K562 (cell line): ENCODE results near the gene SF3B4. TPM values are rescaled to one million over a fixed set of nuclear protein-coding genes. Genes with fewer than 3 reads are reported as not detected.
A peak's percentile ranks its signal among the peaks of the same experiment; 100 is the strongest.

ENCODE experiments used
- ATAC-seq: fragments of 200-7000 bp; cut with Tn5 transposase; 3 replicates; pipeline ENCODE4 v1.9.1; 2020; ENCODE audit warnings: moderate library complexity
- BruUV-seq: library from RNA; stranded (reverse); fragments of 400-500 nt; replicated peaks from 2 replicates; lab custom pipeline; 2021; lab: Mats Ljungman, UMichigan
- CTCF ChIA-PET: fragments of 300-600 bp; formaldehyde crosslinking; extraction: SDS; loops from one replicate; lab custom pipeline; 2021; ENCODE audit warnings: low intra/inter-chr PET ratio; lab: Yijun Ruan, JAX
- POLR2A ChIA-PET: fragments of 300-600, 350-650 bp; sonication (Branson Sonifier 250); formaldehyde crosslinking; extraction: SDS; loops from one replicate; lab custom pipeline; 2021; ENCODE audit warnings: antibody characterized with exemption, inconsistent platforms; lab: Yijun Ruan, JAX
- DNase-seq, 4 experiments: peaks; one replicate each; pipeline versions ENCODE4 v3.0.0 to v3.0.0-alpha.2; 2011 to 2018; ENCODE audit warnings: low spot score in 3 of 4, mixed read lengths in 3 of 4; ENCODE audit errors: extremely low read depth in 1 of 4
- FAIRE-seq: peaks from 2 replicates; lab custom pipeline; 2011; peaks lifted over from hg19 to GRCh38; lab: Jason Lieb, UNC
- H2AFZ ChIP-seq: 2 replicates; pipeline ENCODE4 v1.6.0; 2011; ENCODE audit warnings: low read depth, low read length, control low read depth, inconsistent platforms
- H3K27ac ChIP-seq: fragments of 200-600 bp; 3 replicates; pipeline ENCODE4 v1.8.0; 2011; ENCODE audit warnings: low read depth, mild to moderate bottlenecking, control low read depth, inconsistent platforms, low read length, moderate library complexity, mixed read lengths; ENCODE audit errors: extremely low read depth
- H3K27me3 ChIP-seq, 2 experiments: fragments of 300-600 bp in 1 of 2; 2 replicates in 1 of 2; 3 replicates in 1 of 2; pipeline versions ENCODE4 v1.6.0 to v1.8.0; 2011; ENCODE audit warnings: inconsistent platforms in 2 of 2, low read length in 2 of 2, mild to moderate bottlenecking in 1 of 2, mixed read lengths in 1 of 2, moderate library complexity in 1 of 2; ENCODE audit not compliant: control insufficient read depth in 2 of 2, insufficient read depth in 2 of 2
- H3K36me3 ChIP-seq: fragments of 300-600 bp; 3 replicates; pipeline ENCODE4 v1.8.0; 2011; ENCODE audit warnings: mild to moderate bottlenecking, low read length, inconsistent platforms; ENCODE audit not compliant: control insufficient read depth, insufficient read depth
- H3K4me1 ChIP-seq, 2 experiments: fragments of 200-600 bp in 1 of 2; replicated peaks in 1 of 2; 2 replicates in 1 of 2; 3 replicates in 1 of 2; pipeline versions ENCODE4 v1.5.1 to v1.8.0; 2011; ENCODE audit warnings: inconsistent platforms in 2 of 2, low read length in 2 of 2, mild to moderate bottlenecking in 1 of 2, mixed read lengths in 1 of 2, moderate library complexity in 1 of 2; ENCODE audit not compliant: control insufficient read depth in 2 of 2, insufficient read depth in 2 of 2
- H3K4me2 ChIP-seq: 2 replicates; pipeline ENCODE4 v1.6.1; 2011; ENCODE audit warnings: low read length, control low read depth, inconsistent platforms, mixed read lengths; ENCODE audit not compliant: insufficient read depth
- H3K4me3 ChIP-seq: fragments of 200-600 bp; sonication (generic), shearing (Covaris generic); 2 replicates; pipeline ENCODE4 v1.5.1; 2016; ENCODE audit warnings: control low read depth, inconsistent platforms
- H3K79me2 ChIP-seq: fragments of 200-600 bp; 3 replicates; pipeline ENCODE4 v1.8.0; 2011; ENCODE audit warnings: low read length, inconsistent platforms; ENCODE audit not compliant: control insufficient read depth, insufficient read depth
- H3K9ac ChIP-seq, 2 experiments: 2 replicates each; pipeline versions ENCODE4 v1.6.0 to v1.6.1; 2011; ENCODE audit warnings: low read depth in 2 of 2, low read length in 2 of 2, control low read depth in 1 of 2, inconsistent platforms in 1 of 2, mild to moderate bottlenecking in 1 of 2, mixed read lengths in 1 of 2; ENCODE audit not compliant: insufficient read depth in 1 of 2
- H3K9me1 ChIP-seq: one replicate; pipeline ENCODE4 v1.6.0; 2011; ENCODE audit warnings: inconsistent platforms, mild to moderate bottlenecking, low read length, moderate library complexity; ENCODE audit not compliant: control insufficient read depth, insufficient read depth
- H3K9me3 ChIP-seq: replicated peaks from 2 replicates; pipeline ENCODE4 v1.5.1; 2011; ENCODE audit warnings: low read depth, low read length, inconsistent platforms; ENCODE audit not compliant: control insufficient read depth, insufficient read depth
- H4K20me1 ChIP-seq: replicated peaks from 2 replicates; pipeline ENCODE4 v1.6.1; 2011; ENCODE audit warnings: low read length, inconsistent platforms, mixed read lengths; ENCODE audit not compliant: control insufficient read depth, insufficient read depth
- ELF4 ChIP-seq: fragments of 450-650 bp; formaldehyde crosslinking; IDR thresholded peaks from 2 replicates; pipeline ENCODE4 v1.4.0; 2022; ENCODE audit warnings: missing genetic modification characterization
- FOS ChIP-seq: IDR thresholded peaks from 3 replicates; pipeline ENCODE4 v1.6.1; 2011; ENCODE audit not compliant: insufficient read length; ENCODE audit errors: extremely low read depth
- PML ChIP-seq: IDR thresholded peaks from 2 replicates; pipeline ENCODE4 v1.6.1; 2012; ENCODE audit warnings: low read length, inconsistent platforms
- RAD21 ChIP-seq, 2 experiments: fragments of 250-450 bp in 1 of 2; fragments of 450-650 bp in 1 of 2; sonication (Bioruptor Pico) in 1 of 2; formaldehyde crosslinking in 1 of 2; IDR thresholded peaks in 1 of 2; conservative IDR thresholded peaks in 1 of 2; 2 replicates each; pipeline versions ENCODE4 v1.4.0 to v1.8.0; 2020 to 2022; ENCODE audit warnings: mild to moderate bottlenecking in 2 of 2, moderate library complexity in 1 of 2
- TCF3 ChIP-seq: sonication (generic); formaldehyde crosslinking; IDR thresholded peaks from 2 replicates; pipeline ENCODE4 v1.4.0; 2020; ENCODE audit warnings: mild to moderate bottlenecking, missing genetic modification reagents
- ZKSCAN1 ChIP-seq: fragments of 150-350 bp; IDR thresholded peaks from 2 replicates; pipeline ENCODE4 v1.6.1; 2016; ENCODE audit warnings: low read depth, low read length
- ZSCAN29 ChIP-seq: fragments of 450-650 bp; IDR thresholded peaks from 2 replicates; pipeline ENCODE4 v1.6.1; 2017
- WGBS: fragments of 100-300 bp; shearing (Covaris generic); methylation state at CpG from one replicate; pipeline ENCODE4 v1.1.6; 2016; ENCODE audit warnings: low coverage, mixed read lengths; ENCODE audit not compliant: insufficient coverage; ENCODE audit errors: missing lambda C conversion rate; 5-methylcytosine and 5-hydroxymethylcytosine counted together
- in situ Hi-C: fragments of 300-500 bp; cut with MboI; formaldehyde crosslinking; loops from 4 replicates; pipeline ENCODE4 v1.15.0; 2018; ENCODE audit warnings: inconsistent platforms, mixed read lengths
- intact Hi-C: fragments of 100-400 bp; cut with micrococcal nuclease; formaldehyde crosslinking; loops from 2 replicates; pipeline ENCODE4 v1.14.2; 2022
- polyA plus RNA-seq, 8 experiments: library from polyadenylated mRNA; depleted of rRNA in 4 of 8; stranded (reverse) in 5 of 8; unstranded in 3 of 8; fragments of >200 nt; fragmentation: Nextera tagmentation in 2 of 8; fragmentation: Illumina TruSeq in 1 of 8; extraction: Ambion mirVana in 2 of 8; extraction: Trizol in 1 of 8; gene quantifications; 2 replicates each; pipeline versions ENCODE4 v1.2.1 to v1.2.3, GENCODE V29; 2011 to 2014; ENCODE audit warnings: inconsistent platforms in 1 of 8, missing spikeins in 1 of 8
- total RNA-seq, 7 experiments: library from RNA; depleted of rRNA in 6 of 7; stranded (reverse); fragments of >200 nt in 6 of 7; fragmentation: Illumina TruSeq in 2 of 7; extraction: Trizol in 2 of 7; gene quantifications; 2 replicates each; pipeline versions ENCODE4 v1.2.1 to v1.2.3, GENCODE V29; 2011 to 2021; ENCODE audit warnings: low replicate concordance in 1 of 7
- TF ChIP-seq, protein P1 (sequence below): fragments of 450-650 bp; IDR thresholded peaks from 2 replicates; pipeline ENCODE4 v1.6.1; 2016; ENCODE audit warnings: low read depth, mild to moderate bottlenecking, moderate library complexity
- TF ChIP-seq, protein P2 (sequence below), 3 experiments: IDR thresholded peaks in 2 of 3; conservative IDR thresholded peaks in 1 of 3; 2 replicates each; pipeline ENCODE4 v1.5.1; 2011 to 2012; ENCODE audit warnings: low read length in 3 of 3, mild to moderate bottlenecking in 3 of 3, control low read depth in 2 of 3, improper control_type of control experiment in 1 of 3, inconsistent platforms in 1 of 3, low read depth in 1 of 3, mixed read lengths in 1 of 3, moderate library complexity in 1 of 3; ENCODE audit not compliant: insufficient read depth in 2 of 3
- TF ChIP-seq, protein P3 (sequence below): fragments of 450-650 bp; IDR thresholded peaks from 2 replicates; pipeline ENCODE4 v1.6.1; 2014; ENCODE audit warnings: low read depth, mild to moderate bottlenecking, moderate library complexity, borderline replicate concordance

The SF3B4 gene
- total and polyA plus RNA-seq, 9 of the 15 experiments (the other 6 are each of a cell fraction or from before 2014, with no cell fraction given) = 3.0 to 88.0 (median 26.1) TPM

DNA sequence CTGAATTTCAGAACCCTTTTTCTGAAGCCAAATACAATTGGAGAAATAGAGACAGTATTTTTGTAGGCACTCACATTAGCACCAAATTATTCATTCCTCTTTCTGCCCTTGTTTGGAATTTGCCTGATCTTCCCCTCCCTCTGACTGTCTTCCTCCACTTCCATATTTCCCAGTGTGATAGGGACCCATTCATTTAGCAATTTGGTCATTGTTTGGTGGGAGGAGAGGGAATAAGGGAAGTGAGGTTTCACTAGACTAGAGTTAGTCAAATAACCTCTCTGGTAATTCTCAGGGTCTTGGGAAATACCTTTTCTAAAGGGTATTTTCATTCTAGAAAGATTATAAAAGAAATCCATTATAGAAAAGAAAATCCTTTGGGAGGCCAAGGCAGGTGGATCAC lies 40.0 kb upstream of the SF3B4 start:
- ChIA-PET POLR2A (interaction anchor here (0.6 kb wide), 1 partner anchor 287 kb away, joined by 3 read pairs; no protein-coding TSS in a partner anchor), CTCF (no interaction called here)
- FAIRE-seq = no peak

DNA sequence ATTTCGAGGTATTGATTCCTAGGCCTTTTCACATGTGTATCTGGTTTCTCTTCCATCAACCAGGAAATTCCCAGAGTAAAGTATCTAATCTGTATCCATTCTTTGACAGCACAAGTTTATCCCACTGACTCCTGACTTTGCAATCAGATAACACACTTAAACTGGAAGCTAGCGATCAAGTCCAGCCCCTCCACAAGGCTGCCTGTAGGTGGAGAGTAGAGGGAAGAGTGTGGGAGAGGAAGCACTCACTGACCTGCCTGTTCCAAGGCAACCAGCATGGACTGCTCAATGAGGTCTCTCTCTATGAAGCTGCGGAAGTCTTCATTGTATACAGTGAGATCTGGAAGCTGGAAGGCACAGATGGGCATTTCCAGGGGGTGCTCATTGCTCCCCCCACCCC lies 39.4 kb upstream of the SF3B4 start:
- Histone ChIP-seq H3K79me2 (no peaks in the 10 kb centered on the region; the same call in 2 of the 3 replicates), H3K4me1 (no peaks in the 10 kb centered on the region), H3K4me2 (no peak overlapping the region), H3K27ac (no peak overlapping the region), H2AFZ (no peak overlapping the region), H3K9ac (no peak overlapping the region; a peak in 1 of 4 replicates), H3K4me3 (no peak overlapping the region), H3K36me3 (peaks cover 80% of the 10 kb centered on the region), H3K9me1 (no peaks in the 10 kb centered on the region), H3K27me3 (no peaks in the 10 kb centered on the region), H4K20me1 (no peaks in the 10 kb centered on the region), H3K9me3 (no peaks in the 10 kb centered on the region)
- intact Hi-C loops (no loop called here), in situ Hi-C loops (loop anchor here (5.0 kb wide), 1 partner anchor 80 kb away; no protein-coding TSS in a partner anchor)
- ATAC-seq (peak; percentile 48; the same call in 1 of the 3 replicates), FAIRE-seq (no peak), DNase-seq (peak in 1 of 4 experiments; percentile 13)
- TF ChIP-seq FOS = no peak
- no peak for TF ChIP-seq TCF3 (CRISPR knock-in tag)
- TF ChIP-seq, protein P1, sequence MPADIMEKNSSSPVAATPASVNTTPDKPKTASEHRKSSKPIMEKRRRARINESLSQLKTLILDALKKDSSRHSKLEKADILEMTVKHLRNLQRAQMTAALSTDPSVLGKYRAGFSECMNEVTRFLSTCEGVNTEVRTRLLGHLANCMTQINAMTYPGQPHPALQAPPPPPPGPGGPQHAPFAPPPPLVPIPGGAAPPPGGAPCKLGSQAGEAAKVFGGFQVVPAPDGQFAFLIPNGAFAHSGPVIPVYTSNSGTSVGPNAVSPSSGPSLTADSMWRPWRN = no peak
- no peak for TF ChIP-seq ZKSCAN1
- TF ChIP-seq, protein P2, sequence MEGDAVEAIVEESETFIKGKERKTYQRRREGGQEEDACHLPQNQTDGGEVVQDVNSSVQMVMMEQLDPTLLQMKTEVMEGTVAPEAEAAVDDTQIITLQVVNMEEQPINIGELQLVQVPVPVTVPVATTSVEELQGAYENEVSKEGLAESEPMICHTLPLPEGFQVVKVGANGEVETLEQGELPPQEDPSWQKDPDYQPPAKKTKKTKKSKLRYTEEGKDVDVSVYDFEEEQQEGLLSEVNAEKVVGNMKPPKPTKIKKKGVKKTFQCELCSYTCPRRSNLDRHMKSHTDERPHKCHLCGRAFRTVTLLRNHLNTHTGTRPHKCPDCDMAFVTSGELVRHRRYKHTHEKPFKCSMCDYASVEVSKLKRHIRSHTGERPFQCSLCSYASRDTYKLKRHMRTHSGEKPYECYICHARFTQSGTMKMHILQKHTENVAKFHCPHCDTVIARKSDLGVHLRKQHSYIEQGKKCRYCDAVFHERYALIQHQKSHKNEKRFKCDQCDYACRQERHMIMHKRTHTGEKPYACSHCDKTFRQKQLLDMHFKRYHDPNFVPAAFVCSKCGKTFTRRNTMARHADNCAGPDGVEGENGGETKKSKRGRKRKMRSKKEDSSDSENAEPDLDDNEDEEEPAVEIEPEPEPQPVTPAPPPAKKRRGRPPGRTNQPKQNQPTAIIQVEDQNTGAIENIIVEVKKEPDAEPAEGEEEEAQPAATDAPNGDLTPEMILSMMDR (IDR thresholded peaks at IDR 0.05 in 2 of 3, conservative IDR thresholded peaks at IDR 0.05 in 1 of 3; ENCODE audit: insufficient read depth in 2 of 3, low read depth in 1 of 3, low read length in 3 of 3) = 0 out of 6 replicates have a peak, but pooled peaks of 1 of the 3 experiments have one; percentile 22
- peak in 1 of 2 experiments; percentile 14; a peak in 2 of 4 replicates for TF ChIP-seq RAD21 (CRISPR knock-in tag; conservative IDR thresholded peaks at IDR 0.05 in 1 of 2, IDR thresholded peaks at IDR 0.05 in 1 of 2)
- WGBS = 63% methylated on average over 3 of the region's 3 CpGs
- BruUV-seq = no TSS peak
- CTCF ChIA-PET = no interaction called here
- POLR2A ChIA-PET = interaction anchor here (0.6 to 1.3 kb wide), 4 partner anchors 20 to 288 kb away, joined by 3 read pairs; no protein-coding TSS in a partner anchor

More for the DNA sequence above, 40.0 kb upstream of the SF3B4 start:
- Histone ChIP-seq H3K79me2 (no peaks in the 10 kb centered on the region; the same call in 2 of the 3 replicates), H3K9me3 (no peaks in the 10 kb centered on the region), H3K4me1 (no peaks in the 10 kb centered on the region), H3K27me3 (no peaks in the 10 kb centered on the region), H3K27ac (no peak overlapping the region), H2AFZ (no peak overlapping the region), H4K20me1 (no peaks in the 10 kb centered on the region), H3K4me2 (no peak overlapping the region)
- BruUV-seq = no TSS peak
- DNase-seq = no peak
- intact Hi-C loops = no loop called here
- in situ Hi-C loops = loop anchor here (5.0 kb wide), 1 partner anchor 80 kb away; no protein-coding TSS in a partner anchor
- TF ChIP-seq, protein P3, sequence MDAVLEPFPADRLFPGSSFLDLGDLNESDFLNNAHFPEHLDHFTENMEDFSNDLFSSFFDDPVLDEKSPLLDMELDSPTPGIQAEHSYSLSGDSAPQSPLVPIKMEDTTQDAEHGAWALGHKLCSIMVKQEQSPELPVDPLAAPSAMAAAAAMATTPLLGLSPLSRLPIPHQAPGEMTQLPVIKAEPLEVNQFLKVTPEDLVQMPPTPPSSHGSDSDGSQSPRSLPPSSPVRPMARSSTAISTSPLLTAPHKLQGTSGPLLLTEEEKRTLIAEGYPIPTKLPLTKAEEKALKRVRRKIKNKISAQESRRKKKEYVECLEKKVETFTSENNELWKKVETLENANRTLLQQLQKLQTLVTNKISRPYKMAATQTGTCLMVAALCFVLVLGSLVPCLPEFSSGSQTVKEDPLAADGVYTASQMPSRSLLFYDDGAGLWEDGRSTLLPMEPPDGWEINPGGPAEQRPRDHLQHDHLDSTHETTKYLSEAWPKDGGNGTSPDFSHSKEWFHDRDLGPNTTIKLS = no peak
- no peak for TF ChIP-seq ZSCAN29
- TF ChIP-seq PML = no peak
- no peak for TF ChIP-seq ELF4 (CRISPR knock-in tag)
- TF ChIP-seq, all 486 proteins: peak for 0
- Histone ChIP-seq H3K9me1 (no peaks in the 10 kb centered on the region), H3K4me3 (no peak overlapping the region), H3K9ac (no peak overlapping the region), H3K36me3 (peaks cover 80% of the 10 kb centered on the region)
- no peak for ATAC-seq
